ENCODE measurements around the gene KCNQ1.

GRCh38 chr11:2427721-2428321, 17.0 kb upstream of the KCNQ1 start:
- TF ChIP-seq CTCF (IDR thresholded peaks at IDR 0.05) (no peak), POLR2A (IDR thresholded peaks at IDR 0.05) (no peak), EP300 (IDR thresholded peaks at IDR 0.05) (no peak)
